Activated naive CD4-positive, alpha-beta T cell treated with anti-CD3 and anti-CD28 coated beads, Interleukin-2, amount 10 ng/mL, durations not matched to agents 5 hours and 36 hours (primary cell): ENCODE data around the gene ERG. TPM values are rescaled to one million over a fixed set of nuclear protein-coding genes. Genes with fewer than 3 reads are reported as not detected.

Source experiments
- total RNA-seq, 2 experiments: library from RNA; stranded (reverse); gene quantifications; one replicate each; pipeline ENCODE4 v1.2.3, GENCODE V29; 2021

The ERG gene, protein sequence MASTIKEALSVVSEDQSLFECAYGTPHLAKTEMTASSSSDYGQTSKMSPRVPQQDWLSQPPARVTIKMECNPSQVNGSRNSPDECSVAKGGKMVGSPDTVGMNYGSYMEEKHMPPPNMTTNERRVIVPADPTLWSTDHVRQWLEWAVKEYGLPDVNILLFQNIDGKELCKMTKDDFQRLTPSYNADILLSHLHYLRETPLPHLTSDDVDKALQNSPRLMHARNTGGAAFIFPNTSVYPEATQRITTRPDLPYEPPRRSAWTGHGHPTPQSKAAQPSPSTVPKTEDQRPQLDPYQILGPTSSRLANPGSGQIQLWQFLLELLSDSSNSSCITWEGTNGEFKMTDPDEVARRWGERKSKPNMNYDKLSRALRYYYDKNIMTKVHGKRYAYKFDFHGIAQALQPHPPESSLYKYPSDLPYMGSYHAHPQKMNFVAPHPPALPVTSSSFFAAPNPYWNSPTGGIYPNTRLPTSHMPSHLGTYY
- not detected for total RNA-seq

DNA sequence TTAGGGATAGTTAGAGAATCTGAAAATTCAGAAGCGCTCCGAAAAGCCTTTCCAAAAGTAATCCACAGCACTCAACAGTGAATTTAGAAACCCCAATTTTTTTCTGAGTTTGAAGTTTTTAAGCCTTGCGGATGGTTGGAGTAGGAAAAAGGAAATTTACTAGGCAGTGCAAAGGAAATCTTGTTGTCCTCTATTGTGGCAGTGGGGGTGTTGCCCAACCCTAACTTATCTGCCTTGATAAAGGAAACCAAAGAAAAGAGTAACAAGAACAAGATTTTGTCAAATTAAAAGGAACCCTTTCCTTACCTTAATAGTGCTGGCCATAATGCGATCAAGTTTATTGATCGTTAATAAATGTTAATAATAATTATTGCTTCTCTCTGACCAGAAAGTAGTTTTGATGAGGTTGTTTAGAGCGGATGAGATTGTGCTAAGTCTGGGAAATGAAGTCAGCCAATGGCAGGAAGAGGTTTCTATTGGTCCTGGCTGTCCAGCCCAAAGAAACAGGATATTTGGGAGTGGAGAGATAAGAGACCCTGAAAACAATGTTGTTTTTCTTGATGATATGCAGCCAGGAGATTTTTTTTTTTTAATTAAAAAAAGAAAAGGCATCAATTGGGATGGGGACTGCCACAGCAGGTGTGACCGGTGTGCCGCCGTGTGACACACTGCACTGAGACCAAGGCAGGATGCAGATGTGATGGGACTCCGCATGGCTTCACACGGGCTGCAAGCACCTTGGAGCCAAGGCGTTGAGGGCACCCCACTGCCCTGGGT, at the start of gene ERG:
TSS of gene ERG (minus strand) at position 421 of the 777 bp plus-strand sequence. CDS start at position 324, 97 bp downstream.

Other genes with a start within 250 kb of the ERG start
- under 1 TPM in 1 of 2 experiments, not detected in 1; 0.34 TPM for gene KCNJ15, start 241.5 kb downstream of the ERG start, total RNA-seq